Fibroblast of the conjunctiva (primary cell): ENCODE data around the gene SLC29A1.

Source experiments
- DNase-seq: peaks from one replicate; pipeline ENCODE4 v3.0.0-alpha.2; 2010; ENCODE audit warnings: low read depth

The SLC29A1 gene

GRCh38 chr6:44237021-44237812 is 13.8 kb downstream of the SLC29A1 start:
- DNase-seq = peak; percentile 86

- DNase-seq = no peak
These were observed 14.5 kb downstream of the SLC29A1 start for GRCh38 chr6:44237813-44238433.

DNA sequence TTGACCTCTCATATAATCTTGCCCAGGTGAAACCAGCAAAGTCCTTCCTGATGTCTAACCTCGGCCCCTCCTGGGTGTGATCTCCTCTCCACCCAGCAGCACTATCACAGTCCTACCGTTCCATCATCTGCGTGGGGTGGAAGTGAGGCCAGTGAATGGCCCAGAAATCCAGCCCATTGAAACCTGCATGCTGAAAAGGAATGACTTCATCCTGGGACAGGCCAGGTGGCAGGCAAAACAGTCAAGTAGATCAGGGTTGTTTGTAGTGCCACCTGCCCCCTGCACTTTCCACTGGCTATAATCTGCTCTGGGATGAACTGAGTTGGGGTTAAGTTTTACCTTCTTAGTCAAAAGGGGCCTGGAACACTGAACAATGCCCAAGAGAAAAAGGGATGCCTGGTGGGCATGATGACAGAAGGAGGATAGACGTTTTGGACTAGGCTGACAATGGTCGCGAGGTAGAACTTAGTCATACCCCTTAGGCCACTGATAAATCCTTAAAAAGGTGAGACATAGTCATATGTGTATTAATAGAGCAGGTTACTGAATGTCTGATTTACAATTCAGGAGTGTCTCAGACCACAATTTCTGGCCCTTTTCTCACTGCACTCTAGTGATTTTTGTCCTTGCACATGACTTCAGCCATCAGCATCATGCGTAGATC is 15.4 kb downstream of the SLC29A1 start:
- DNase-seq = no peak

- no peak for DNase-seq
These were observed 19.9 kb downstream of the SLC29A1 start for GRCh38 chr6:44243345-44243744.

DNA sequence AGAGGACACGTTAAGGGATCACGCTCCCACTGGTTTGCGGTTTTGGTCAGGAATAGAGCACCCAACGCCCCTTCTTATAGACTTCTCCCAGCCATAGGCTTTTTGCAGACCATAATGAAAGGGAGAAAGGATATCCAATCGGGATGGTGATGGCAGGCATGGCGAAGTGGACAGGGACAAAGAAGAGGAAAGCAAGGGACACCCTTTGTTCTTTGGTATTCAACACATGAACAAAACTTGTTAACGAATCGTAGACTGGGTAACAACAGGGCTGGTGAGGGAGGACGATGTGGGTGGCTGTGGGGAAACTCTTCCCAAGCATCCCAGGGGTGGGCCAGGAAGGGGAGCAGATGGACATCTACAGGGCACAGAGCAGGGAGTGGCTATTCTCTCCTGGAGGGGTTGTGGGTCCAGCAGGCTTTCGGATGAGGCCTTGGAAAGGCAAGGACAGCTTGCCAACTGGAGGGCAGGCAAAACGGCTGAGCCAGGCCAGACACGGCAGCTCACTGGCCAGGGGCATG is 22.1 kb downstream of the SLC29A1 start:
- no peak for DNase-seq

- no peak for DNase-seq
These were observed 22.7 kb downstream of the SLC29A1 start for GRCh38 chr6:44245912-44246662.

DNA sequence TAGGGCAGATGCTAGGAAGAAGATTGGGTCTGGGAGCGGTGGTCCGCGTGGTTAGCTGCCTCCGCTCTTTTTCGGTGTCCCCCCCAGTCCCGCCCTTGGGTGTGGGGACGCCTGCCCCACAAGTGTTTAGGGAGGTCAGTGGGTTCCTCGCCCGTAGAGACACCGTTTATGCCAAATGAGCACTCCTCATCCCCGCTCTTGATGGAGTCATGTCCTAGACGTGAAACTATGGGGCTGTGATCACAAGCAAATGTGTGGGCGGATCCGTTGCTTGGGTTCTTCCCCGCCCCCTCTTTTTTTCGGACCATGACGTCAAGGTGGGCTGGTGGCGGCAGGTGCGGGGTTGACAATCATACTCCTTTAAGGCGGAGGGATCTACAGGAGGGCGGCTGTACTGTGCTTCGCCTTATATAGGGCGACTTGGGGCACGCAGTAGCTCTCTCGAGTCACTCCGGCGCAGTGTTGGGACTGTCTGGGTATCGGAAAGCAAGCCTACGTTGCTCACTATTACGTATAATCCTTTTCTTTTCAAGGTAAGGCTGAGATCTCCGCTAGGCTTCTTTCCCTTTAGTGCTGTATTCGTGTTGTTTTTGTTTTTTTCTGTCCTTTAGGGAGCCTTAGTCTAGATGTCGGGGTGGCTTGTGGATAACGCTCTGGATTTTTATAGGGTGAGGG is 23.4 kb downstream of the SLC29A1 start, which contains the start of gene HSP90AB1:
HSP90AB1 (plus strand) TSS at position 439 of the 675 bp plus-strand sequence. CDS start 1,529 bp downstream, outside the sequence.
- DNase-seq = peak; percentile 97

DNA sequence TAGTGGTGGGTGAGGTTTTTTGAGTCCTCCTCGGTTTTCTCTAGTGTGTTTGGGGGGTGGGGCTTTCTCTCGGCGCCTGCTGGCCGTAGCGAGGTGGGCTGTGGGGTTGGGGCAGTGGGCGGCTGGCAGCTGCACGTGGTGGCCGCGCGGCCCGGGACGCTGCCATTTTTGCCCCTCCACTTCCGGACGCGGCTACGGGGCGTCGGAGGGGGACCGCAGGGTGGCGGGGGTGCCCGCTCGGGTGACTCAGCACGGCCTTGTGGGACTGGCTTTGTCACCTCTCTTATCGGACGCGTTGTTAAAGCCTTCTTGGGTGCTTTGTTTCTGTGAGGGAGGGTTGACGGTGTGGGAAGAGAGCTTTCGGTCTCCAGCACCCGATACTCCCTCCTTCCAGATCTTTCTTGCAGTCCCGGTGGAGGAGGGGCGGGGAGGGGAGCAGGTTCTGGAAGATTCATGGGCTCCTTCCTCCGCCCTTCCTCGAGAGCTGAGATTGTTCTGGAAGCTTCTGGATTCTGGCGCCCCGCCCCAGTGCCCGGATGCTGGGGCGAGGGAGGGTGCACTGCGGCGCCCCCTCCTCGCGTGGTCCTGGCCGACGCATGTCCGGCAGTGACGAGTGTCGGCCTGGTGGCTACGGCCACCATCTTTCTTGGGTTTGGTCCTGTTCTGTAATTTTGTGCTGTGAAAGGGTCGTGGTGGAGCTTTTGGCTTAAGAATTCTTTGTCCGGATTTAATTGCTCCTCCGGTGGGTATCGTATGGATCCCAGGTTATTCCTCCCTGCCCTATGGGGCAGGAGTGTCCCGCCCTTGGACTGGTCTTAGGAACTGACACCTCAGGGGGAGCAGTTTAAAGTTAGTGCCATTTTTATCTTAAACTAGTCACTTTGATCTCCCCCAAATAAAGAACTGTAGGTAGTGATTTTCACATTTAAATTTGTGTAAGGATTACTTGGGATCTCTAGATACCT is 24.2 kb downstream of the SLC29A1 start:
- no peak for DNase-seq

- no peak for DNase-seq
These were observed 25.2 kb downstream of the SLC29A1 start for GRCh38 chr6:44248579-44248978.

GRCh38 chr6:44249082-44249748 is 25.8 kb downstream of the SLC29A1 start:
- no peak for DNase-seq

DNA sequence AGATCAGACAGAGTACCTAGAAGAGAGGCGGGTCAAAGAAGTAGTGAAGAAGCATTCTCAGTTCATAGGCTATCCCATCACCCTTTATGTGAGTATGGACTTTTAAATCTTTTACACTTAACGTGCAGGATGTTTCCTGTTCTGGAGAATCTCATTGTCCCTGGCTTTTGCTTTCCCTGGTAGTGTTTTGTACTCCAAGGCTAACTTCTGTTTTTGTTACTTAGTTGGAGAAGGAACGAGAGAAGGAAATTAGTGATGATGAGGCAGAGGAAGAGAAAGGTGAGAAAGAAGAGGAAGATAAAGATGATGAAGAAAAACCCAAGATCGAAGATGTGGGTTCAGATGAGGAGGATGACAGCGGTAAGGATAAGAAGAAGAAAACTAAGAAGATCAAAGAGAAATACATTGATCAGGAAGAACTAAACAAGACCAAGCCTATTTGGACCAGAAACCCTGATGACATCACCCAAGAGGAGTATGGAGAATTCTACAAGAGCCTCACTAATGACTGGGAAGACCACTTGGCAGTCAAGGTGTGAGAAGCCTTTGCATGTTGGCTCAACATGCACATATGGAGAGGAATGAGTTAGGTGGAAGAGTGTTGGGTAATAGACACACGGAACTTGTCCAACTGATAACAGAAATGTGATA is 26.8 kb downstream of the SLC29A1 start:
- DNase-seq = no peak

DNA sequence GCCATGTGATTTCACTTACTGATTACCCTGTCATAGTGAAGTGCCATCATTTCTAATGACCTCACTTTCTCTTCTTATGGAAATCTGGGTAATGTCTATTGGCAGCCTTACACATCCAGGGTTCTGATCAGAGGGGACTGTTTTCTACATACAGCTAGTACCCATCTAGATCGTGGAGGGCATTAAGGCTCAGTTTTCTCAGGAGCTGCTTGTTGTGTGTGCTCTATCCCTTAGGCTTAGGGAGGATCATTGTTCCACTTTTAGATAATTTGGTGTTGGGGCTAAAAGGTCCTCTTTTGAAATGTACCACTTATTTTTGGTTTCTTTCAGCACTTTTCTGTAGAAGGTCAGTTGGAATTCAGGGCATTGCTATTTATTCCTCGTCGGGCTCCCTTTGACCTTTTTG is 27.3 kb downstream of the SLC29A1 start:
- DNase-seq = no peak

DNA sequence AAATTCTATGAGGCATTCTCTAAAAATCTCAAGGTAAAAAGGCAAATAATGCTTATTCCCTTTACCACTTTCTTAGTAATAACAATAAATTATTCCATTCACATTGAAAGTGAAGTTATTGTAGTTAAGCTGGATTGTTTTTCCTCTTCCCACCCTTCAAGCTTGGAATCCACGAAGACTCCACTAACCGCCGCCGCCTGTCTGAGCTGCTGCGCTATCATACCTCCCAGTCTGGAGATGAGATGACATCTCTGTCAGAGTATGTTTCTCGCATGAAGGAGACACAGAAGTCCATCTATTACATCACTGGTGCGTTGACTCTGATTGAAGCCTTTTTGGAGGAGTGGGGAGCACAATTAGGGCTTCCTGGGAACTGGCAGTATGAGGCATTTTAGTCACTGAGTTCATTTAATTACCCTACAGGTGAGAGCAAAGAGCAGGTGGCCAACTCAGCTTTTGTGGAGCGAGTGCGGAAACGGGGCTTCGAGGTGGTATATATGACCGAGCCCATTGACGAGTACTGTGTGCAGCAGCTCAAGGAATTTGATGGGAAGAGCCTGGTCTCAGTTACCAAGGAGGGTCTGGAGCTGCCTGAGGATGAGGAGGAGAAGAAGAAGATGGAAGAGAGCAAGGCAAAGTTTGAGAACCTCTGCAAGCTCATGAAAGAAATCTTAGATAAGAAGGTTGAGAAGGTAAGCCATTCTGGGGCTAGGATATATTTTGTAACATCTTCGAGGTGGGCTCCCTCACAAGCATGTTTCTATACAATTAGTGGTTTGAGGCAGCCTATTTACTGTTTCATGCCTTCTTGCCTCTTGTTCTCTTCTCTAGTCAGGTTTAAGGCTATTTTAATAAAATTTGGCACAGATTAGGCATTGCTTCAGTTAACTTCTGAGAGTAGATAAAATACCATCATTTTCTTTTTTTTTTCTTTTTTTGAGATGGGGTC is 28.5 kb downstream of the SLC29A1 start:
- no peak for DNase-seq

DNA sequence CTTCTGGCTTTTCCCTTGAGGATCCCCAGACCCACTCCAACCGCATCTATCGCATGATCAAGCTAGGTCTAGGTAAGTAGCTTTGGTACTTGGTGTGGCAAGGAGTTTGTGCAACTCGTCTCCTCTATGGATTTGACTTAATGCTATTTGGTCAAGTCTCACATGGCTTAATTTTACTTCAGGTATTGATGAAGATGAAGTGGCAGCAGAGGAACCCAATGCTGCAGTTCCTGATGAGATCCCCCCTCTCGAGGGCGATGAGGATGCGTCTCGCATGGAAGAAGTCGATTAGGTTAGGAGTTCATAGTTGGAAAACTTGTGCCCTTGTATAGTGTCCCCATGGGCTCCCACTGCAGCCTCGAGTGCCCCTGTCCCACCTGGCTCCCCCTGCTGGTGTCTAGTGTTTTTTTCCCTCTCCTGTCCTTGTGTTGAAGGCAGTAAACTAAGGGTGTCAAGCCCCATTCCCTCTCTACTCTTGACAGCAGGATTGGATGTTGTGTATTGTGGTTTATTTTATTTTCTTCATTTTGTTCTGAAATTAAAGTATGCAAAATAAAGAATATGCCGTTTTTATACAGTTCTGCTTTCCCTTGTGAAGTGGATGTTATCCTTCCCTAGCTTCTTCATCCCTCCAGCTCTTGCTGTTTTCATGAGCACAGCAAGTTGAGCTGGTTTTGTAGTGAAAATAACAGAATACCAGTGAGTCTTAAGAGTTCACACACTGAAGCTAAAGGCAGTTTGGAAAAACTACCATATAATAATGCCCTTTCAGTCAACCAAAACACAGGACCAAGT is 30.1 kb downstream of the SLC29A1 start:
- DNase-seq = no peak

DNA sequence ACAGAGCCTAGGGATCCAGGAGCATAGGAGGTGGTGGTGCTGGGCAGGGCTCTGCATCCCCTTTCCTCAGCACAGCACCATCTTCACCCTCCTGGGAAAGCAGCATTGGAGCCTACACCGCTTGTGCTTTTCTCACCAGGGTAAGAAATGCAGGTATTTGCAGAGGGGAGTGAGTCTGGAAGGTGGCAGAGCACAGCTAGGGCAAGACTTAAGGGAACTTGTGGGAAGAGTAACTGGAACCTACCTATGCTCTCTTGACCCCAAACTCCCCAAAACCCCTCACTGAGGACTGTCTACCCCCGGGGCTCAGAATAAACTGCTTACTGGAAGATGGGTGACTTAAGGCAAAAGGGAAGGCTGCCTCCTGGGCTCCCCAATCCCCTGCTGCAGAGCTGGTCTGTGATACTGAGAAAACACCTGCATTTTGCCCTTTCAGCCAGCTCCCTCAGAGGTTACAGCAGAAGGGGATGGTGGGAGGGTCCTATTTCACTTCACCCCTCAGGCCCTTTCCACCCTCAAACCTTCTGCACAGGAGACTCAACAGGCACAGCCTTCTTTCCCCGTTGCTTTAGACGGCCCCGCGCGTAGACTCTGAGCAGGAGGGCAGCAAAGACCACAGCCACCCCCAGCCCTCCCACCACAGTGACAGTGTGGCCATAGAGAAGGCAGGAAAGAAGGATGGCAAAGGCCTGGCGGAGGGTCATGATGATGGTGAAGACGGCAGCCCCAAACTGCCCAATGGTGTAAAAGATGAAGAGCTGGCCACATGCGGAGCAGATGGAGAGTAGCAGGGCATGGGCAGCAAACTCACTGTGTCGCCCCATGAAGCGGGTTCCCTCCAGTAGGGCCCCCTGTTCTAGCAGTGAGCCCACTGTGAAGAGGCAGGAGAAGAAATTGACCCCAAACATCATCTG is 31.1 kb downstream of the SLC29A1 start:
- no peak for DNase-seq
